SU-DHL-6 (cell line): ENCODE measurements around the gene RIN1.

ENCODE experiments used
- H2AFZ ChIP-seq: fragments of 200-600 bp; sonication (generic); 2 replicates; pipeline ENCODE4 v1.6.1; 2014; ENCODE audit warnings: low read depth, mild to moderate bottlenecking, moderate library complexity, mixed read lengths, antibody characterized with exemption, low read length; ENCODE audit not compliant: severe bottlenecking
- H3F3A ChIP-seq: fragments of 200-600 bp; shearing (Covaris generic); 2 replicates; pipeline ENCODE4 v1.6.0; 2016; ENCODE audit warnings: antibody characterized with exemption, mild to moderate bottlenecking; ENCODE audit not compliant: insufficient read depth
- H3K27ac ChIP-seq: fragments of 200-600 bp; sonication (generic); 2 replicates; pipeline ENCODE4 v1.5.1; 2016; ENCODE audit warnings: low read depth, mild to moderate bottlenecking, low read length, moderate library complexity, mixed read lengths
- H3K27me3 ChIP-seq: fragments of 200-600 bp; sonication (generic), shearing (Covaris generic); 2 replicates; pipeline ENCODE4 v1.6.0; 2014; ENCODE audit warnings: mild to moderate bottlenecking, low read length
- H3K36me3 ChIP-seq: fragments of 200-600 bp; sonication (generic); 2 replicates; pipeline ENCODE4 v1.6.1; 2014; ENCODE audit warnings: mild to moderate bottlenecking, low read length, mixed read lengths
- H3K4me2 ChIP-seq: fragments of 300-600, 200-600 bp; shearing (Covaris generic), sonication (generic); 2 replicates; pipeline ENCODE4 v1.6.0; 2014; ENCODE audit warnings: low read length, low read depth, mild to moderate bottlenecking; ENCODE audit not compliant: poor library complexity, severe bottlenecking
- H3K4me3 ChIP-seq: fragments of 200-600 bp; sonication (generic); 2 replicates; pipeline ENCODE4 v1.5.1; 2014; ENCODE audit warnings: antibody characterized with exemption, low read length, mild to moderate bottlenecking, mixed read lengths; ENCODE audit not compliant: insufficient read depth, poor library complexity, severe bottlenecking
- H3K79me2 ChIP-seq: fragments of 200-600 bp; sonication (generic); 2 replicates; pipeline ENCODE4 v1.6.1; 2014; ENCODE audit warnings: mild to moderate bottlenecking, low read length, moderate library complexity; ENCODE audit not compliant: insufficient read depth
- H3K9ac ChIP-seq: fragments of 200-600 bp; sonication (generic); 2 replicates; pipeline ENCODE4 v1.7.0; 2014; ENCODE audit warnings: mild to moderate bottlenecking, low read length
- H3K9me2 ChIP-seq: fragments of 200-600 bp; sonication (generic); replicated peaks from 2 replicates; pipeline ENCODE4 v1.6.1; 2014; ENCODE audit warnings: low read length; ENCODE audit not compliant: insufficient read depth
- H3K9me3 ChIP-seq: fragments of 200-600 bp; sonication (generic); 2 replicates; pipeline ENCODE4 v1.6.1; 2014; ENCODE audit warnings: low read length, mixed read lengths; ENCODE audit not compliant: insufficient read depth
- H4K20me1 ChIP-seq: fragments of 200-600 bp; sonication (generic); 2 replicates; pipeline ENCODE4 v1.6.1; 2014; ENCODE audit warnings: low read depth, mild to moderate bottlenecking, antibody characterized with exemption, low read length, moderate library complexity, mixed read lengths
- EZH2phosphoT487 ChIP-seq: fragments of 200-600 bp; sonication (generic), shearing (Covaris generic); conservative IDR thresholded peaks from 2 replicates; pipeline ENCODE4 v1.6.1; 2018; ENCODE audit warnings: mild to moderate bottlenecking, antibody characterized with exemption, low read length, moderate library complexity, mixed read lengths
- TF ChIP-seq, protein P1 (sequence below): fragments of 200-600 bp; sonication (generic); IDR thresholded peaks from one replicate; pipeline ENCODE4 v1.5.1; 2017; ENCODE audit warnings: antibody characterized with exemption, mild to moderate bottlenecking, low read length, moderate library complexity; ENCODE audit not compliant: insufficient read depth, poor library complexity, severe bottlenecking

The RIN1 gene

DNA sequence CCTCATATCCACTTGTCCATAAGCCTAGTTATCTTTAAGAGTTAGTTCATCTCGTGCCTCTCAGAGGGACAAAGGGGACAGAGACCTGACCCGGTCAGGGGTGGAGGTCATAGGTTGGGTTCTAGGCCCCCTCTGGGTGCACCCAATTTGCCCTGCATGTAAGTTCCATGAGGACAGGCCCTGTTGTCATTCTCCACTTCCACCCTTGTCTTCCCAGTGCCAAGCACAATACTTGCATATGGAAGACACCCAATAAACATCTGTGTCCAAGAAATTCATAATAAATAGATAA, 46.0 kb downstream of the RIN1 start:
- H3K4me3 ChIP-seq: no peak overlapping the region
- TF ChIP-seq EZH2phosphoT487: no peak
- TF ChIP-seq, protein P1, sequence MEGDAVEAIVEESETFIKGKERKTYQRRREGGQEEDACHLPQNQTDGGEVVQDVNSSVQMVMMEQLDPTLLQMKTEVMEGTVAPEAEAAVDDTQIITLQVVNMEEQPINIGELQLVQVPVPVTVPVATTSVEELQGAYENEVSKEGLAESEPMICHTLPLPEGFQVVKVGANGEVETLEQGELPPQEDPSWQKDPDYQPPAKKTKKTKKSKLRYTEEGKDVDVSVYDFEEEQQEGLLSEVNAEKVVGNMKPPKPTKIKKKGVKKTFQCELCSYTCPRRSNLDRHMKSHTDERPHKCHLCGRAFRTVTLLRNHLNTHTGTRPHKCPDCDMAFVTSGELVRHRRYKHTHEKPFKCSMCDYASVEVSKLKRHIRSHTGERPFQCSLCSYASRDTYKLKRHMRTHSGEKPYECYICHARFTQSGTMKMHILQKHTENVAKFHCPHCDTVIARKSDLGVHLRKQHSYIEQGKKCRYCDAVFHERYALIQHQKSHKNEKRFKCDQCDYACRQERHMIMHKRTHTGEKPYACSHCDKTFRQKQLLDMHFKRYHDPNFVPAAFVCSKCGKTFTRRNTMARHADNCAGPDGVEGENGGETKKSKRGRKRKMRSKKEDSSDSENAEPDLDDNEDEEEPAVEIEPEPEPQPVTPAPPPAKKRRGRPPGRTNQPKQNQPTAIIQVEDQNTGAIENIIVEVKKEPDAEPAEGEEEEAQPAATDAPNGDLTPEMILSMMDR: no peak
- no peak overlapping the region for H3K9ac ChIP-seq

DNA sequence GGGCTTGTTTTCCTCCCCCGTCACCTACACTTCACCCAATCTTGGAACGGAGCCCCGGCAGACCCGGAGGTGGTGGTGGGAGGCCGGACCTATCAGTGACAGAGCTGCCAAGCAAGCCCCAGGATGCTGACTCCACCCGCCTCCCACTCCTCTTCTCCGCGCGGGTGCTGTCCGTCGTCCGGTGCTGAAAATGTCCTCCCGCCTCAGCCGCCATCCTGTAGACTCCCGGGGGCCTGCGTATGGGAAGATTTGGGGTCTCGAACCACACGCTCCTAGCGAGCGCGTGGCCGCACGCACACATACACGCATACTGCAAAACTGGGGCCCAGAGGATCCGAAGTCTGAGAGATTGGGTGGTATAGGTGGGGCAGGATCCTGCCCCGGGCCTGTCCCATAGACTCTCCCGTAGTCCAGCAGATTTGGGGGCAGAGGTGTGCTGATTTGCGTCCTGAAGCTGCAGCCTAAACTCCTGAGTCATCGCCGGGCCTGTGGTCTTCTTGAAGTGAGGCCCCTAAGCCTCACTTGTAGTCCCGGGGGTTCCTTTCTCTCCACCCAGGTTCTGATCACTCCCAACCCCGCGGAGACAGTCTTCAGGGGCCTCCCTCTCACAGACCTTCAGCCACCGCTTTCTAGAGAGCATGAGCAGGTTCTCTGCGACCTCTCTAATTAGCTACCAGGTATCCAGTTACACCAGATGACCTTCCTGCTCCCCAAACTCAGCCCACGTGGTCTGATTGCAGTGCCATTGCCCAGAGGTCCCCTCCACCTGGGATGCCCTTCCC, 46.5 kb downstream of the RIN1 start:
- H4K20me1 ChIP-seq: no peaks in the 10 kb centered on the region
- H3K4me3 ChIP-seq: peak overlapping the region; percentile 64
- H3K9me3 ChIP-seq: no peaks in the 10 kb centered on the region
- peak overlapping the region; percentile 76 for H2AFZ ChIP-seq
- peak overlapping the region; percentile 67 for H3K4me2 ChIP-seq
- no peak overlapping the region for H3K27ac ChIP-seq
- TF ChIP-seq EZH2phosphoT487: no peak
- TF ChIP-seq, protein P1: no peak
- H3K79me2 ChIP-seq: no peaks in the 10 kb centered on the region
- H3K36me3 ChIP-seq: no peaks in the 10 kb centered on the region
- H3K9me2 ChIP-seq: no peaks in the 10 kb centered on the region
- no peaks in the 10 kb centered on the region for H3F3A ChIP-seq
- no peaks in the 10 kb centered on the region for H3K27me3 ChIP-seq
- peak overlapping the region; percentile 62 for H3K9ac ChIP-seq

More for the DNA sequence above, 46.0 kb downstream of the RIN1 start:
- Histone ChIP-seq H2AFZ (no peak overlapping the region), H3K27ac (no peak overlapping the region), H3K9me2 (no peaks in the 10 kb centered on the region), H3K4me2 (peak overlapping the region; percentile 67), H4K20me1 (no peaks in the 10 kb centered on the region), H3K36me3 (no peaks in the 10 kb centered on the region), H3K27me3 (no peaks in the 10 kb centered on the region), H3F3A (no peaks in the 10 kb centered on the region), H3K79me2 (no peaks in the 10 kb centered on the region), H3K9me3 (no peaks in the 10 kb centered on the region)

DNA sequence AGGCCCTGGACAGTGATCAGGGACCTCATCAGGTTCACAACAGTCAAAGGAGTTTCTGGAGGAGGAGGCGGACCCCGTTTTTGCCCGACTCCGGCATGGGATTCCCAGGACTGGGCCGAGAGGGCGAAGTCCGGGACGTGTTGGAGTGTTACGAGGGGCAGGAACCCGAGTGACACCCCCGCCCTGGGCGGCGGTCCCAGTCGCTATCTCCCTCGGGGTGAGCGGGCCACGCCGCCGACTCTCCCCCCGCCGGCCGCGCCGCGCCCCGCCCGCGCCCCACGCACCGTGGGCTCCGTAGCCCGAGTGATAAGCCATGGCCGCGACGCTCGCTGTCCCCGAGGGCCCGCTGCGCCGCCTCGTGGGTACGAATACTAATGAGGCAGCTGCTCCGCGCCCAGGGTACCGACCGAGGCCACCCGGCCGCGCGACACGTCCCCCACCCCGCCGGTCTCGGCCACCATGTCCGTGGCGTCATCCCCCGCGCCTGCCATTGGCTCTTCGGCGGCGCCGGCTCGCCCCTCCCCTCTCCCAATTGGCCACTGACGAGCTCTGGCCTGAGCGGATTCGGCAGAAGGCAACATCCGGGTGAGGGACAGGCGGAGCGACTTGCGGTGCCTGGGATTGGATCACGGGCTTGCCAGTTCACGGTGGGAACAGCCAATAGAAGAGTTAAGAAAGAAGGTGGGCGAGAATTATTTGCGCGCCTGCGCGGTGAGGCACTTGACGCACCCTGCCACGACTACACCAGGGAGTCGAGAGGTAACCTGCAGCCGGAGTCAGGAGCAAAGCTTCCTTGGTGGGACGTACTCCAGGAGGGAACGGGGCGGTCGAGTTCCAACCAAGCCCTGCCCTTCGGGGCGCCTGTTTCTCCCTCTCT, 47.3 kb downstream of the RIN1 start, which contains the start of gene YIF1A:
Gene YIF1A (minus strand): TSS at position 473 of the 877 bp plus-strand sequence. CDS start 158 bp downstream, at position 315.
- no peak within 1 kb of the TSS for H3K27ac ChIP-seq
- H3K9me2 ChIP-seq: no peaks in the 10 kb centered on the region
- no peaks in the 10 kb centered on the region for H3K27me3 ChIP-seq
- TF ChIP-seq, protein P1: no peak
- TF ChIP-seq EZH2phosphoT487: no peak
- peak within 1 kb of the TSS; percentile 69 for H3K4me2 ChIP-seq
- no peaks in the 10 kb centered on the region for H3K79me2 ChIP-seq
- peak within 1 kb of the TSS; percentile 72 for H3K4me3 ChIP-seq
- peak within 1 kb of the TSS; percentile 76 for H2AFZ ChIP-seq
- no peaks in the 10 kb centered on the region for H3K36me3 ChIP-seq
- H3K9me3 ChIP-seq: no peaks in the 10 kb centered on the region
- no peaks in the 10 kb centered on the region for H3F3A ChIP-seq
- peak within 1 kb of the TSS; percentile 84 for H3K9ac ChIP-seq
- no peaks in the 10 kb centered on the region for H4K20me1 ChIP-seq
